Parathyroid adenoma (tissue), 2 donors: ENCODE measurements around the gene TMEM255B.

Source experiments
- H2AFZ ChIP-seq: fragments of 300-600 bp; sonication (generic); one replicate; pipeline ENCODE4 v1.7.0; 2017; ENCODE audit warnings: antibody characterized with exemption, mild to moderate bottlenecking
- H3K27ac ChIP-seq: fragments of 300-600 bp; sonication (generic); one replicate; pipeline ENCODE4 v1.7.0; 2017
- H3K27me3 ChIP-seq: fragments of 300-600 bp; sonication (generic); one replicate; pipeline ENCODE4 v1.7.0; 2017; ENCODE audit warnings: low read length; ENCODE audit not compliant: control insufficient read depth, insufficient read depth
- H3K36me3 ChIP-seq: fragments of 300-600 bp; sonication (generic); one replicate; pipeline ENCODE4 v1.7.0; 2017; ENCODE audit warnings: low read length; ENCODE audit not compliant: control insufficient read depth, insufficient read depth
- H3K4me1 ChIP-seq: fragments of 300-600 bp; sonication (generic); one replicate; pipeline ENCODE4 v1.7.0; 2017; ENCODE audit warnings: control low read depth
- H3K4me2 ChIP-seq: fragments of 300-600 bp; sonication (generic); one replicate; pipeline ENCODE4 v1.7.0; 2017; ENCODE audit warnings: low read length
- H3K4me3 ChIP-seq: fragments of 300-600 bp; sonication (generic); one replicate; pipeline ENCODE4 v1.7.0; 2017; ENCODE audit warnings: low read depth, low read length
- H3K79me2 ChIP-seq: fragments of 300-600 bp; sonication (generic); one replicate; pipeline ENCODE4 v1.7.0; 2017; ENCODE audit warnings: control low read depth
- H3K9ac ChIP-seq: fragments of 300-600 bp; sonication (generic); one replicate; pipeline ENCODE4 v1.7.0; 2017; ENCODE audit warnings: mild to moderate bottlenecking
- H3K9me3 ChIP-seq: fragments of 300-600 bp; sonication (generic); one replicate; pipeline ENCODE4 v1.7.0; 2017; ENCODE audit warnings: low read length; ENCODE audit not compliant: control insufficient read depth
- CTCF ChIP-seq: fragments of 300-600 bp; sonication (generic); IDR thresholded peaks from one replicate; pipeline ENCODE4 v1.7.0; 2017; ENCODE audit warnings: antibody characterized with exemption, mild to moderate bottlenecking
- donor health status: primary hyperparathyroidism.

The TMEM255B gene

GRCh38 chr13:113806526-113806925 lies 47.5 kb downstream of the TMEM255B start:
- Histone ChIP-seq H3K9me3 (no peaks in the 10 kb centered on the region), H3K4me2 (no peak overlapping the region), H2AFZ (no peak overlapping the region), H3K27me3 (no peaks in the 10 kb centered on the region), H3K79me2 (no peaks in the 10 kb centered on the region), H3K4me3 (no peak overlapping the region), H3K36me3 (no peaks in the 10 kb centered on the region), H3K27ac (no peak overlapping the region), H3K9ac (no peak overlapping the region), H3K4me1 (no peaks in the 10 kb centered on the region)
- no peak for TF ChIP-seq CTCF

- H3K27ac ChIP-seq: no peak overlapping the region
- no peaks in the 10 kb centered on the region for H3K36me3 ChIP-seq
- H3K9ac ChIP-seq: no peak overlapping the region
- H3K79me2 ChIP-seq: no peaks in the 10 kb centered on the region
- H3K27me3 ChIP-seq: no peaks in the 10 kb centered on the region
- no peak for TF ChIP-seq CTCF
- no peak overlapping the region for H2AFZ ChIP-seq
- no peak overlapping the region for H3K4me2 ChIP-seq
- H3K4me1 ChIP-seq: no peaks in the 10 kb centered on the region
- no peaks in the 10 kb centered on the region for H3K9me3 ChIP-seq
- H3K4me3 ChIP-seq: no peak overlapping the region
Measured at GRCh38 chr13:113808058-113808834, 49.2 kb downstream of the TMEM255B start.

GRCh38 chr13:113809934-113810333 lies 50.9 kb downstream of the TMEM255B start:
- Histone ChIP-seq H3K79me2 (no peaks in the 10 kb centered on the region), H3K4me1 (no peaks in the 10 kb centered on the region), H3K9me3 (no peaks in the 10 kb centered on the region), H2AFZ (no peak overlapping the region), H3K27ac (no peak overlapping the region), H3K4me2 (no peak overlapping the region), H3K4me3 (no peak overlapping the region), H3K27me3 (no peaks in the 10 kb centered on the region), H3K9ac (no peak overlapping the region), H3K36me3 (no peaks in the 10 kb centered on the region)
- no peak for TF ChIP-seq CTCF

- no peak overlapping the region for H3K4me3 ChIP-seq
- no peaks in the 10 kb centered on the region for H3K4me1 ChIP-seq
- H3K27ac ChIP-seq: no peak overlapping the region
- H3K27me3 ChIP-seq: no peaks in the 10 kb centered on the region
- no peak overlapping the region for H2AFZ ChIP-seq
- H3K79me2 ChIP-seq: no peaks in the 10 kb centered on the region
- no peak overlapping the region for H3K4me2 ChIP-seq
- H3K9ac ChIP-seq: no peak overlapping the region
- no peak for TF ChIP-seq CTCF
- H3K9me3 ChIP-seq: no peaks in the 10 kb centered on the region
- no peaks in the 10 kb centered on the region for H3K36me3 ChIP-seq
Measured at GRCh38 chr13:113810640-113811039, 51.6 kb downstream of the TMEM255B start.
